RWPE2 (cell line): ENCODE results near the gene SLC15A1.

Experiments used
- ATAC-seq: fragments of 200-7000 bp; cut with Tn5 transposase; 3 replicates; pipeline ENCODE4 v1.9.1; 2021; ENCODE audit warnings: low read depth
- DNase-seq: peaks from one replicate; pipeline ENCODE4 v3.0.0-alpha.2; 2020; ENCODE audit warnings: low spot score
- H3K27ac ChIP-seq: fragments of 450-650 bp; 2 replicates; pipeline ENCODE4 v1.5.1; 2017; ENCODE audit warnings: mild to moderate bottlenecking; ENCODE audit not compliant: poor library complexity, severe bottlenecking
- H3K27me3 ChIP-seq: fragments of 250-450 bp; sonication (Bioruptor Pico); 2 replicates; pipeline ENCODE4 v1.5.1; 2021; ENCODE audit warnings: mild to moderate bottlenecking, moderate library complexity; ENCODE audit not compliant: insufficient read depth, poor library complexity, severe bottlenecking
- H3K36me3 ChIP-seq: fragments of 250-450 bp; sonication (Bioruptor Pico); 2 replicates; pipeline ENCODE4 v1.5.1; 2020; ENCODE audit warnings: low read depth, mild to moderate bottlenecking, moderate library complexity
- H3K4me1 ChIP-seq: fragments of 250-450 bp; sonication (Bioruptor Pico); 2 replicates; pipeline ENCODE4 v1.5.1; 2021; ENCODE audit warnings: mild to moderate bottlenecking, moderate library complexity; ENCODE audit not compliant: insufficient read depth, poor library complexity, severe bottlenecking
- H3K4me3 ChIP-seq: fragments of 250-450 bp; sonication (Bioruptor Pico); 2 replicates; pipeline ENCODE4 v1.5.1; 2021; ENCODE audit warnings: mild to moderate bottlenecking, moderate library complexity; ENCODE audit not compliant: severe bottlenecking
- H3K9me3 ChIP-seq: fragments of 250-450 bp; sonication (Bioruptor Pico); 2 replicates; pipeline ENCODE4 v1.5.1; 2021; ENCODE audit warnings: mild to moderate bottlenecking, moderate library complexity; ENCODE audit not compliant: severe bottlenecking
- TF ChIP-seq, protein P1 (sequence below): fragments of 450-650 bp; IDR thresholded peaks from one replicate; pipeline ENCODE4 v1.5.1; 2017; ENCODE audit warnings: mild to moderate bottlenecking, moderate library complexity; ENCODE audit not compliant: poor library complexity, severe bottlenecking

Gene SLC15A1

DNA sequence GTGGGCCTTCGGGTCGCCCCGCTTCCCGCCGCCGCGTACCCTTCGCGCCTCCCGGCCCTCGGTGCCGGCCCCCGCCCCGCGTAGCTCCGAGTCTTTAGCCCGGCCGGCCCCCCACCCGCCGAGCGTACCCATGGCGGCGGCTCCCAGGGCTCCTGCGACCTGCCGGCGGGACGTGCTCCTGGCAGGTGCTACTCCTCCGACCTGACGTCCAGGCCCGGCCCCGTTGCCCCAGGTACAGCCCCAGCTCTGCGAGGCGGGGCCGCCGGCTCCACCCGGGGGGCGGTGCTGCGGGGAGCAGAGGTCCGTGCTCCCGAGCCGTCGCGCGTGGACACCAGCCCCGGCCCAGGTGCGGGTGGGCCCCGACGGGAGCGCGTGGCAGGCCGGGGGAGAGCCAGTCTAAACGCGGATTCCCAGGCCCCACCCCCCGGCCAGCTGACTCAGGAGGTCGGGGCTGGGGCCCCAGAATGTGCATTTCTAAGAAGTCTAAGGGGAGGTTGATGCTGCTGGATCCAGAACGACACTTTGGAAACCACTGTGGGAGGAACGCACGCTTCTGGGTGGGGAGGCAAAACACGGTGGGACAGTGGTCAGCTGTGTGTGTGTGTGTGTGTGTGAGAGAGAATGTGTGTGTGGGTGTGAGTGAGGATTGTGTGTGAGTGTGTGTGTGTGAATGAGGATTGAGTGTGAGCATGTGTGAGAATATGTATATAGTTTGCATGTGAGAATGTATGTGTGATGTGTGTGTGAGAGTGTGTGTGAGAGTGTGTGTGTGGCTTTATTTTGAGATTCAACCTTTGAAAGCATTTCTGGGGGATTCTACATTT lies at the start of gene SLC15A1:
Gene SLC15A1, minus strand, starts transcription at position 206 of the 824 bp plus-strand sequence. Its CDS starts 74 bp downstream, at position 132.
- TF ChIP-seq, protein P1, sequence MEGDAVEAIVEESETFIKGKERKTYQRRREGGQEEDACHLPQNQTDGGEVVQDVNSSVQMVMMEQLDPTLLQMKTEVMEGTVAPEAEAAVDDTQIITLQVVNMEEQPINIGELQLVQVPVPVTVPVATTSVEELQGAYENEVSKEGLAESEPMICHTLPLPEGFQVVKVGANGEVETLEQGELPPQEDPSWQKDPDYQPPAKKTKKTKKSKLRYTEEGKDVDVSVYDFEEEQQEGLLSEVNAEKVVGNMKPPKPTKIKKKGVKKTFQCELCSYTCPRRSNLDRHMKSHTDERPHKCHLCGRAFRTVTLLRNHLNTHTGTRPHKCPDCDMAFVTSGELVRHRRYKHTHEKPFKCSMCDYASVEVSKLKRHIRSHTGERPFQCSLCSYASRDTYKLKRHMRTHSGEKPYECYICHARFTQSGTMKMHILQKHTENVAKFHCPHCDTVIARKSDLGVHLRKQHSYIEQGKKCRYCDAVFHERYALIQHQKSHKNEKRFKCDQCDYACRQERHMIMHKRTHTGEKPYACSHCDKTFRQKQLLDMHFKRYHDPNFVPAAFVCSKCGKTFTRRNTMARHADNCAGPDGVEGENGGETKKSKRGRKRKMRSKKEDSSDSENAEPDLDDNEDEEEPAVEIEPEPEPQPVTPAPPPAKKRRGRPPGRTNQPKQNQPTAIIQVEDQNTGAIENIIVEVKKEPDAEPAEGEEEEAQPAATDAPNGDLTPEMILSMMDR, result no peak
- H3K4me1 ChIP-seq, result no peaks in the 10 kb centered on the region
- H3K36me3 ChIP-seq, result no peaks in the 10 kb centered on the region
- H3K27ac ChIP-seq, result no peak within 1 kb of the TSS
- peak within 1 kb of the TSS; percentile 13 for H3K4me3 ChIP-seq
- ATAC-seq, result peak; percentile 42; the same call in 2 of the 3 replicates
- peaks cover 35% of the 10 kb centered on the region for H3K27me3 ChIP-seq
- peaks cover 4% of the 10 kb centered on the region for H3K9me3 ChIP-seq
- no peak for DNase-seq

GRCh38 chr13:98801626-98802418 lies 49.4 kb upstream of the SLC15A1 start:
- Histone ChIP-seq H3K9me3 (no peaks in the 10 kb centered on the region), H3K36me3 (peaks cover 36% of the 10 kb centered on the region), H3K27ac (no peak overlapping the region), H3K27me3 (no peaks in the 10 kb centered on the region), H3K4me1 (no peaks in the 10 kb centered on the region), H3K4me3 (no peak overlapping the region)
- TF ChIP-seq, protein P1, result no peak
- ATAC-seq, result no peak
- no peak for DNase-seq

GRCh38 chr13:98800078-98800477 lies 47.6 kb upstream of the SLC15A1 start:
- Histone ChIP-seq H3K9me3 (no peaks in the 10 kb centered on the region), H3K27me3 (no peaks in the 10 kb centered on the region), H3K36me3 (peaks cover 26% of the 10 kb centered on the region), H3K27ac (no peak overlapping the region), H3K4me1 (no peaks in the 10 kb centered on the region), H3K4me3 (no peak overlapping the region)
- TF ChIP-seq, protein P1, result no peak
- DNase-seq, result no peak
- ATAC-seq, result no peak

GRCh38 chr13:98798849-98799645 lies 46.6 kb upstream of the SLC15A1 start:
- peaks cover 31% of the 10 kb centered on the region for H3K36me3 ChIP-seq
- H3K9me3 ChIP-seq, result no peaks in the 10 kb centered on the region
- no peak overlapping the region for H3K4me3 ChIP-seq
- H3K27ac ChIP-seq, result no peak overlapping the region
- ATAC-seq (no peak), DNase-seq (no peak)
- TF ChIP-seq, protein P1, result no peak
- no peaks in the 10 kb centered on the region for H3K27me3 ChIP-seq
- no peaks in the 10 kb centered on the region for H3K4me1 ChIP-seq
